PC-9 (cell line): ENCODE data around the gene SREK1. TPM values are rescaled to one million over a fixed set of nuclear protein-coding genes. Genes with fewer than 3 reads are reported as not detected.

Source experiments
- BruUV-seq: library from RNA; stranded (reverse); fragments of 400-500 nt; replicated peaks from 2 replicates; lab custom pipeline; 2021; lab: Mats Ljungman, UMichigan
- CTCF ChIA-PET: fragments of 300-600 bp; sonication (Branson Sonifier 250); formaldehyde crosslinking; loops from one replicate; lab custom pipeline; 2022; ENCODE audit warnings: antibody characterized with exemption; lab: Charles Lee
- POLR2A ChIA-PET: fragments of 300-600 bp; sonication (Branson Sonifier 250); formaldehyde crosslinking; loops from one replicate; lab custom pipeline; 2022; ENCODE audit warnings: antibody characterized with exemption; ENCODE audit not compliant: unreplicated experiment; lab: Charles Lee
- DNase-seq, 2 experiments: peaks; one replicate each; pipeline versions ENCODE4 v3.0.0 to v3.0.0-alpha.2; 2015 to 2022; ENCODE audit warnings: mixed read lengths in 1 of 2
- H2AFZ ChIP-seq: fragments of 200-600 bp; sonication (generic); 2 replicates; pipeline ENCODE4 v1.8.1; 2017; ENCODE audit warnings: antibody characterized with exemption
- H3F3A ChIP-seq: fragments of 200-600 bp; sonication (generic); 2 replicates; pipeline ENCODE4 v1.8.1; 2017; ENCODE audit warnings: antibody characterized with exemption, mild to moderate bottlenecking, low read depth; ENCODE audit not compliant: insufficient read depth
- H3K27ac ChIP-seq: fragments of 200-600 bp; sonication (generic); 2 replicates; pipeline ENCODE4 v1.6.1; 2016; ENCODE audit warnings: mixed run types
- H3K27me3 ChIP-seq: fragments of 200-600 bp; sonication (generic); 2 replicates; pipeline ENCODE4 v1.6.1; 2016; ENCODE audit warnings: low read depth, mixed run types; ENCODE audit not compliant: insufficient read depth
- H3K36me3 ChIP-seq: fragments of 200-600 bp; sonication (generic); 2 replicates; pipeline ENCODE4 v1.6.1; 2016; ENCODE audit warnings: low read depth, mixed run types
- H3K4me1 ChIP-seq: fragments of 200-600 bp; sonication (generic); replicated peaks from 2 replicates; pipeline ENCODE4 v1.6.1; 2016; ENCODE audit warnings: mixed run types; ENCODE audit not compliant: insufficient read depth
- H3K4me2 ChIP-seq: fragments of 200-600 bp; sonication (generic); 2 replicates; pipeline ENCODE4 v1.6.1; 2017; ENCODE audit warnings: mixed run types
- H3K4me3 ChIP-seq: fragments of 200-600 bp; sonication (generic); 2 replicates; pipeline ENCODE4 v1.6.1; 2016; ENCODE audit warnings: mixed run types
- H3K79me2 ChIP-seq: fragments of 200-600 bp; sonication (generic); 2 replicates; pipeline ENCODE4 v1.6.1; 2017; ENCODE audit warnings: low read depth, mixed run types
- H3K9me2 ChIP-seq: fragments of 200-600 bp; sonication (generic); 2 replicates; pipeline ENCODE4 v1.8.1; 2017; ENCODE audit warnings: mild to moderate bottlenecking; ENCODE audit not compliant: insufficient read depth
- H3K9me3 ChIP-seq: fragments of 200-600 bp; sonication (generic); 2 replicates; pipeline ENCODE4 v1.8.1; 2016; ENCODE audit warnings: low read depth; ENCODE audit not compliant: insufficient read depth
- H4K20me1 ChIP-seq: fragments of 200-600 bp; sonication (generic); 2 replicates; pipeline ENCODE4 v1.8.1; 2017; ENCODE audit not compliant: insufficient read depth
- CTCF ChIP-seq: fragments of 200-600 bp; sonication (generic); conservative IDR thresholded peaks from 2 replicates; pipeline ENCODE4 v1.6.1; 2017; ENCODE audit warnings: mixed run types, antibody characterized with exemption, mild to moderate bottlenecking, moderate library complexity
- EZH2 ChIP-seq: fragments of 200-600 bp; sonication (generic); IDR thresholded peaks from 2 replicates; pipeline ENCODE4 v1.8.0; 2017; ENCODE audit warnings: antibody characterized with exemption, low read depth
- intact Hi-C: fragments of 100-400 bp; cut with micrococcal nuclease; formaldehyde crosslinking; loops from one replicate; pipeline ENCODE4 v1.10.0; 2022; ENCODE audit not compliant: unreplicated experiment
- total RNA-seq: library from RNA; stranded (reverse); gene quantifications from 2 replicates; pipeline ENCODE4 v1.2.3, GENCODE V29; 2021

SREK1 gene
- total RNA-seq, 1 experiment from 2014 or later = 73.8 TPM

- intact Hi-C loops = loop anchor here (1.0 kb wide), 1 partner anchor 11 kb away; no protein-coding TSS in a partner anchor
Observed at GRCh38 chr5:66197764-66198405, 53.8 kb downstream of the SREK1 start.

GRCh38 chr5:66198837-66199236 is 54.7 kb downstream of the SREK1 start:
- ChIA-PET POLR2A (no interaction called here), CTCF (interaction anchor here (1.6 kb wide), 1 partner anchor 107 kb away, joined by 4 read pairs; no protein-coding TSS in a partner anchor)
- H3K4me1 ChIP-seq = peaks cover 35% of the 10 kb centered on the region
- H3K79me2 ChIP-seq = no peaks in the 10 kb centered on the region
- H3K36me3 ChIP-seq = no peaks in the 10 kb centered on the region
- no peak overlapping the region for H3K4me3 ChIP-seq
- no peaks in the 10 kb centered on the region for H3K9me3 ChIP-seq
- BruUV-seq = no TSS peak
- H3F3A ChIP-seq = peaks cover 29% of the 10 kb centered on the region
- no peaks in the 10 kb centered on the region for H4K20me1 ChIP-seq
- H3K9me2 ChIP-seq = no peaks in the 10 kb centered on the region
- no peaks in the 10 kb centered on the region for H3K27me3 ChIP-seq
- intact Hi-C loops = loop anchor here (1.0 kb wide), 1 partner anchor 10 kb away; no protein-coding TSS in a partner anchor
- peak overlapping the region; percentile 84 for H3K27ac ChIP-seq
- H2AFZ ChIP-seq = no peak overlapping the region
- DNase-seq = no peak
- no peak for TF ChIP-seq EZH2
- TF ChIP-seq CTCF = no peak
- H3K4me2 ChIP-seq = peak overlapping the region; percentile 66

More at GRCh38 chr5:66197764-66198405, 53.8 kb downstream of the SREK1 start:
- peak overlapping the region; percentile 84 for H3K27ac ChIP-seq
- TF ChIP-seq EZH2 (no peak), CTCF (no peak)
- H3F3A ChIP-seq = peaks cover 29% of the 10 kb centered on the region
- no peaks in the 10 kb centered on the region for H3K9me3 ChIP-seq
- peaks cover 35% of the 10 kb centered on the region for H3K4me1 ChIP-seq
- no peaks in the 10 kb centered on the region for H4K20me1 ChIP-seq
- DNase-seq = peak; percentile 81 to 96
- ChIA-PET CTCF (interaction anchor here (1.6 kb wide), 1 partner anchor 108 kb away, joined by 4 read pairs; no protein-coding TSS in a partner anchor), POLR2A (interaction anchor here (0.6 kb wide), 1 partner anchor 11 kb away, joined by 3 read pairs; no protein-coding TSS in a partner anchor)
- no peaks in the 10 kb centered on the region for H3K36me3 ChIP-seq
- H3K9me2 ChIP-seq = no peaks in the 10 kb centered on the region
- BruUV-seq = no TSS peak
- H3K27me3 ChIP-seq = no peaks in the 10 kb centered on the region
- peak overlapping the region; percentile 66 for H3K4me2 ChIP-seq
- no peak overlapping the region for H3K4me3 ChIP-seq
- peak overlapping the region; percentile 73 for H2AFZ ChIP-seq
- no peaks in the 10 kb centered on the region for H3K79me2 ChIP-seq

- Histone ChIP-seq H3K9me2 (no peaks in the 10 kb centered on the region), H3K27me3 (no peaks in the 10 kb centered on the region), H3K9me3 (no peaks in the 10 kb centered on the region), H3K79me2 (no peaks in the 10 kb centered on the region), H3K4me2 (no peak overlapping the region), H3K27ac (no peak overlapping the region), H3K4me1 (peaks cover 26% of the 10 kb centered on the region), H3F3A (peaks cover 19% of the 10 kb centered on the region), H3K4me3 (no peak overlapping the region), H2AFZ (no peak overlapping the region), H3K36me3 (no peaks in the 10 kb centered on the region), H4K20me1 (no peaks in the 10 kb centered on the region)
- TF ChIP-seq EZH2 (no peak), CTCF (no peak)
- POLR2A ChIA-PET = no interaction called here
- no peak for DNase-seq
- BruUV-seq = no TSS peak
- intact Hi-C loops = no loop called here
- CTCF ChIA-PET = interaction anchor here (0.6 kb wide), 2 partner anchors 29 to 477 kb away, joined by 3 read pairs; no protein-coding TSS in a partner anchor
Observed at GRCh38 chr5:66203531-66203930, 59.4 kb downstream of the SREK1 start.
